BE2C (cell line): ENCODE results near the gene NEU3.
"Not testable (repeated sequence)": the region's sequence is repeated elsewhere in the genome, so short reads cannot be mapped to it uniquely, and the experiment has no call there.

Experiments
- DNase-seq: peaks from one replicate; pipeline ENCODE4 v3.0.0-alpha.2; 2020
- H3K27me3 ChIP-seq: fragments of 250-450 bp; sonication (Bioruptor Pico); 2 replicates; pipeline ENCODE4 v1.5.1; 2020; ENCODE audit warnings: mild to moderate bottlenecking
- H3K36me3 ChIP-seq: fragments of 250-450 bp; sonication (Bioruptor Pico); 2 replicates; pipeline ENCODE4 v1.5.1; 2020; ENCODE audit warnings: mild to moderate bottlenecking
- H3K4me1 ChIP-seq: fragments of 250-450 bp; sonication (Bioruptor Pico); 2 replicates; pipeline ENCODE4 v1.5.1; 2020
- H3K4me3 ChIP-seq: 2 replicates; pipeline ENCODE4 v1.5.1; 2011; ENCODE audit warnings: low read depth, low read length
- H3K9me3 ChIP-seq: fragments of 250-450 bp; sonication (Bioruptor Pico); 2 replicates; pipeline ENCODE4 v1.5.1; 2020
- CTCF ChIP-seq: IDR thresholded peaks from 2 replicates; pipeline ENCODE4 v1.5.1; 2012; ENCODE audit warnings: mild to moderate bottlenecking, low read depth, low read length

NEU3 gene

GRCh38 chr11:74956397-74957015, 32.2 kb upstream of the NEU3 start:
- H3K4me3 ChIP-seq: no peak overlapping the region
- H3K27me3 ChIP-seq: no peaks in the 10 kb centered on the region
- H3K36me3 ChIP-seq: peaks cover 40% of the 10 kb centered on the region
- DNase-seq: no peak
- no peak for TF ChIP-seq CTCF
- no peaks in the 10 kb centered on the region for H3K9me3 ChIP-seq
- peaks cover 5% of the 10 kb centered on the region for H3K4me1 ChIP-seq

GRCh38 chr11:74957937-74958629, 30.6 kb upstream of the NEU3 start:
- Histone ChIP-seq H3K9me3 (no peaks in the 10 kb centered on the region), H3K27me3 (no peaks in the 10 kb centered on the region), H3K4me3 (no peak overlapping the region), H3K4me1 (peaks cover 9% of the 10 kb centered on the region; the same call in 1 of the 2 replicates), H3K36me3 (peaks cover 46% of the 10 kb centered on the region)
- no peak for DNase-seq
- TF ChIP-seq CTCF: no peak

GRCh38 chr11:74960128-74960527, 28.6 kb upstream of the NEU3 start:
- not testable (repeated sequence) for H3K4me3 ChIP-seq, DNase-seq, H3K9me3 ChIP-seq, H3K27me3 ChIP-seq, H3K4me1 ChIP-seq
- peaks cover 46% of the 10 kb centered on the region for H3K36me3 ChIP-seq

- no peak overlapping the region for H3K4me3 ChIP-seq
- no peaks in the 10 kb centered on the region for H3K9me3 ChIP-seq
- H3K36me3 ChIP-seq: peaks cover 58% of the 10 kb centered on the region
- no peak for TF ChIP-seq CTCF
- H3K27me3 ChIP-seq: no peaks in the 10 kb centered on the region
- H3K4me1 ChIP-seq: peaks cover 3% of the 10 kb centered on the region
- no peak for DNase-seq
Measured at GRCh38 chr11:74966651-74967050, 22.1 kb upstream of the NEU3 start.

- H3K4me1 ChIP-seq: no peaks in the 10 kb centered on the region; the same call in none of the 2 replicates
- no peak for TF ChIP-seq CTCF
- no peak for DNase-seq
- no peak overlapping the region for H3K4me3 ChIP-seq
- no peaks in the 10 kb centered on the region for H3K27me3 ChIP-seq
- H3K36me3 ChIP-seq: peaks cover 69% of the 10 kb centered on the region
- H3K9me3 ChIP-seq: no peaks in the 10 kb centered on the region
Measured at GRCh38 chr11:74970852-74971395, 17.8 kb upstream of the NEU3 start.

GRCh38 chr11:74971424-74971823, 17.3 kb upstream of the NEU3 start:
- Histone ChIP-seq H3K9me3 (no peaks in the 10 kb centered on the region), H3K4me3 (no peak overlapping the region), H3K4me1 (no peaks in the 10 kb centered on the region; the same call in none of the 2 replicates), H3K27me3 (no peaks in the 10 kb centered on the region), H3K36me3 (peaks cover 74% of the 10 kb centered on the region)
- no peak for DNase-seq
- TF ChIP-seq CTCF: no peak
